Stomach (tissue), 4 donors: ENCODE results near the gene CHD6.

Experiments used
- POLR2A ChIP-seq, 4 donors: fragments of 450-650 bp; IDR thresholded peaks; one replicate each; pipeline ENCODE4 v1.6.1; 2016; ENCODE audit warnings: antibody characterized with exemption in 4 of 4, control low read depth in 2 of 4, mild to moderate bottlenecking in 1 of 4, moderate library complexity in 1 of 4
- POLR2AphosphoS5 ChIP-seq, 3 donors: sonication (generic); formaldehyde crosslinking; IDR thresholded peaks; one replicate each; pipeline ENCODE4 v1.6.1; 2016; ENCODE audit warnings: antibody characterized with exemption in 3 of 3
- TF ChIP-seq, protein P1 (sequence below), 7 experiments: fragments of 450-650 bp in 4 of 7; fragments of 200-600 bp in 3 of 7; sonication (generic) in 3 of 7; IDR thresholded peaks; one replicate each; pipeline ENCODE4 v1.5.1; 2016 to 2019; ENCODE audit warnings: antibody characterized with exemption in 7 of 7, control low read depth in 2 of 7, mild to moderate bottlenecking in 1 of 7

DNA sequence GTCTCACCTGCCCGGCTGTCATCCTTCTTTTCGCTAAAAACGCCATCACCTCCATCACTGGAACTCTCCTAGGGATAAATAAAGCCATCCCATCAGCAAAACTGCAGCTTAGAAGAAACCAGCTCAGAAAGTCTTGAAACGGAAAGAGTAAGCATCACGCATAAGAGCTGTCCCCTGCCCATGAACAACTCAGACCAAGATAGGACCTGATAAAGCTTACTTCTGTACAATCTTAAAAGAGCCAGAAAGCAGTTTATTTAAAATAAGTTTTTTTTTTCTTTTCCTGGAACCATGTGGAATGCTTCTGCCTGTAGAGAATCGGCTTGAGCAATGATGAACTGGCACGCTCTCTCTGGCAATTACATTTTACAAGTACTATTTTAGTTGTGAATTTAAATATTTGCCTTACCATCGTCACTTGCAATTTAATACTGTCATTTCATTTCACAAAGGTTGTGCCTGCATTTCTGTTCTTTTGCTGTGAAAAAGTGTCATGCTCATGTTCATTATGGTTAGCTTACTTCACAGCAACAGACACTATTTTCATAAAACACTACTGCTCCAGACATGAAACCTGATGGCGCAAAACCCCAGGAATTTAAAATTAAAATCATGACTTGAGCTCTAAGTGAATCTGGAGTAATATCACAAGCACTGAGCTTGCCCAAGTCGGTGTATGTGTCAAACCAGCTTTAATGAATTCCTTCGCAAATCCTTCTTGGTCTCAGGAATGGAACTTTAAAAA is 191.9 kb downstream of the CHD6 start:
- TF ChIP-seq, protein P1, sequence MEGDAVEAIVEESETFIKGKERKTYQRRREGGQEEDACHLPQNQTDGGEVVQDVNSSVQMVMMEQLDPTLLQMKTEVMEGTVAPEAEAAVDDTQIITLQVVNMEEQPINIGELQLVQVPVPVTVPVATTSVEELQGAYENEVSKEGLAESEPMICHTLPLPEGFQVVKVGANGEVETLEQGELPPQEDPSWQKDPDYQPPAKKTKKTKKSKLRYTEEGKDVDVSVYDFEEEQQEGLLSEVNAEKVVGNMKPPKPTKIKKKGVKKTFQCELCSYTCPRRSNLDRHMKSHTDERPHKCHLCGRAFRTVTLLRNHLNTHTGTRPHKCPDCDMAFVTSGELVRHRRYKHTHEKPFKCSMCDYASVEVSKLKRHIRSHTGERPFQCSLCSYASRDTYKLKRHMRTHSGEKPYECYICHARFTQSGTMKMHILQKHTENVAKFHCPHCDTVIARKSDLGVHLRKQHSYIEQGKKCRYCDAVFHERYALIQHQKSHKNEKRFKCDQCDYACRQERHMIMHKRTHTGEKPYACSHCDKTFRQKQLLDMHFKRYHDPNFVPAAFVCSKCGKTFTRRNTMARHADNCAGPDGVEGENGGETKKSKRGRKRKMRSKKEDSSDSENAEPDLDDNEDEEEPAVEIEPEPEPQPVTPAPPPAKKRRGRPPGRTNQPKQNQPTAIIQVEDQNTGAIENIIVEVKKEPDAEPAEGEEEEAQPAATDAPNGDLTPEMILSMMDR (IDR thresholded peaks at IDR 0.05) = no peak
- TF ChIP-seq POLR2AphosphoS5 (IDR thresholded peaks at IDR 0.05) = no peak
- TF ChIP-seq POLR2A (IDR thresholded peaks at IDR 0.05) = no peak
